Measurements from ENCODE around the gene EFNA5. TPM values are rescaled to one million over a fixed set of nuclear protein-coding genes. Genes with fewer than 3 reads are reported as not detected.

The EFNA5 gene
- total and polyA plus RNA-seq, 10 of the 15 experiments (the other 5 are each of a cell fraction or from before 2014, with no cell fraction given), result 0.19 to 12.6 (median 3.9) TPM

GRCh38 chr5:107365320-107366109 is 305.2 kb downstream of the EFNA5 start (continued):
- TF ChIP-seq ZNF207 (IDR thresholded peaks at IDR 0.05; ENCODE audit: borderline replicate concordance), result no peak
- TF ChIP-seq PRDM15 (CRISPR knock-in tag; IDR thresholded peaks at IDR 0.05), result no peak
- TF ChIP-seq ZNF384 (IDR thresholded peaks at IDR 0.05; ENCODE audit: borderline replicate concordance, low read depth, low read length), result no peak
- no peak for TF ChIP-seq NR2F1 (conservative IDR thresholded peaks at IDR 0.05)
- no peak for TF ChIP-seq E2F4 (IDR thresholded peaks at IDR 0.05; ENCODE audit: low read depth, low read length)
- no peak; the same call in 1 of the 2 replicates for TF ChIP-seq SPI1 (IDR thresholded peaks at IDR 0.05; ENCODE audit: borderline replicate concordance, insufficient read depth, low read depth, low read length)
- peak in 1 of 2 experiments; percentile 31; a peak in 1 of 4 replicates for TF ChIP-seq BHLHE40 (IDR thresholded peaks at IDR 0.05; ENCODE audit: borderline replicate concordance in 1 of 2, low read depth in 2 of 2, low read length in 1 of 2)
- TF ChIP-seq EP300 (IDR thresholded peaks at IDR 0.05; ENCODE audit: borderline replicate concordance in 1 of 2, control insufficient read depth in 1 of 2, low read depth in 2 of 2, low read length in 2 of 2), result peak; percentile 12 to 32; a peak in 2 of 4 replicates
- TF ChIP-seq BCL11A (IDR thresholded peaks at IDR 0.05; ENCODE audit: low read depth, low read length), result no peak
- no peak for TF ChIP-seq EGR1 (IDR thresholded peaks at IDR 0.05; ENCODE audit: borderline replicate concordance in 1 of 2, low read depth in 2 of 2, low read length in 2 of 2)
- TF ChIP-seq SRF (IDR thresholded peaks at IDR 0.05; ENCODE audit: low read depth in 2 of 2, low read length in 2 of 2), result no peak
- no peak for TF ChIP-seq CREM (IDR thresholded peaks at IDR 0.05; ENCODE audit: low read depth)
- TF ChIP-seq SKIL (IDR thresholded peaks at IDR 0.05; ENCODE audit: low read depth, poor library complexity, severe bottlenecking), result no peak
- no peak for TF ChIP-seq NFYA (IDR thresholded peaks at IDR 0.05; ENCODE audit: borderline replicate concordance, low read depth, low read length)
- no peak for TF ChIP-seq HDAC6 (IDR thresholded peaks at IDR 0.05; ENCODE audit: unreplicated experiment)
- peak; percentile 75 for TF ChIP-seq NBN (IDR thresholded peaks at IDR 0.05)
- TF ChIP-seq RBBP5 (conservative IDR thresholded peaks at IDR 0.05), result no peak
- no peak for TF ChIP-seq BRCA1 (IDR thresholded peaks at IDR 0.05; ENCODE audit: low read depth, low read length)
- TF ChIP-seq IRF5 (IDR thresholded peaks at IDR 0.05; ENCODE audit: borderline replicate concordance), result no peak
- TF ChIP-seq GATAD2B (conservative IDR thresholded peaks at IDR 0.05; ENCODE audit: low read depth), result peak; percentile 79
- no peak for TF ChIP-seq RB1 (IDR thresholded peaks at IDR 0.05; ENCODE audit: borderline replicate concordance)
